ENCODE measurements around the gene SLC9A9. TPM values are rescaled to one million over a fixed set of nuclear protein-coding genes. Genes with fewer than 3 reads are reported as not detected.

SLC9A9 gene
- total and polyA plus RNA-seq, 9 of the 15 experiments (the other 6 are each of a cell fraction or from before 2014, with no cell fraction given), result 0.03 to 0.13 TPM; not detected in 7

GRCh38 chr3:143749926-143750325, 98.3 kb downstream of the SLC9A9 start:
- Histone ChIP-seq H3K36me3 (ENCODE audit: control insufficient read depth, insufficient read depth, low read length) (no peaks in the 10 kb centered on the region), H3K4me1 (replicated peaks in 1 of 2; ENCODE audit: control insufficient read depth in 2 of 2, insufficient read depth in 2 of 2, low read length in 2 of 2) (no peaks in the 10 kb centered on the region), H3K27ac (ENCODE audit: extremely low read depth, low read depth, low read length) (no peak overlapping the region), H3K27me3 (ENCODE audit: control insufficient read depth in 2 of 2, insufficient read depth in 2 of 2, low read length in 2 of 2) (peaks cover 2 to 24% of the 10 kb centered on the region in 2 experiments; a peak in 3 of 5 replicates), H2AFZ (ENCODE audit: low read depth, low read length) (no peak overlapping the region), H3K9me1 (ENCODE audit: control insufficient read depth, insufficient read depth, low read length) (no peaks in the 10 kb centered on the region), H4K20me1 (replicated peaks; ENCODE audit: control insufficient read depth, insufficient read depth, low read length) (no peaks in the 10 kb centered on the region), H3K4me2 (ENCODE audit: insufficient read depth, low read length) (no peak overlapping the region), H3K9me3 (replicated peaks; ENCODE audit: control insufficient read depth, insufficient read depth, low read depth, low read length) (no peaks in the 10 kb centered on the region), H3K79me2 (ENCODE audit: control insufficient read depth, insufficient read depth, low read length) (no peaks in the 10 kb centered on the region), H3K9ac (ENCODE audit: insufficient read depth in 1 of 2, low read depth in 2 of 2, low read length in 2 of 2) (no peak overlapping the region), H3K4me3 (no peak overlapping the region)
- TF ChIP-seq THRB (CRISPR knock-in tag; conservative IDR thresholded peaks at IDR 0.05) (no peak), TAF15 (IDR thresholded peaks at IDR 0.05; ENCODE audit: low read depth, low read length) (no peak), TARDBP (IDR thresholded peaks at IDR 0.05) (no peak), EP300 (IDR thresholded peaks at IDR 0.05; ENCODE audit: low read length) (no peak), CHD4 (IDR thresholded peaks at IDR 0.05; ENCODE audit: insufficient read depth, insufficient replicate concordance, low read depth, low read length, poor library complexity, severe bottlenecking) (no peak), ZC3H8 (IDR thresholded peaks at IDR 0.05) (no peak), RAD21 (CRISPR knock-in tag; conservative IDR thresholded peaks at IDR 0.05 in 1 of 2, IDR thresholded peaks at IDR 0.05 in 1 of 2) (no peak), EWSR1 (IDR thresholded peaks at IDR 0.05; ENCODE audit: borderline replicate concordance, low read depth, partially characterized antibody) (no peak), TCF7 (IDR thresholded peaks at IDR 0.05; ENCODE audit: borderline replicate concordance) (no peak), POU5F1 (IDR thresholded peaks at IDR 0.05; ENCODE audit: borderline replicate concordance, low read depth, low read length, partially characterized antibody) (no peak), BACH1 (tag; IDR thresholded peaks at IDR 0.05) (no peak), ZNF174 (CRISPR knock-in tag; IDR thresholded peaks at IDR 0.05) (no peak), DNMT1 (IDR thresholded peaks at IDR 0.05) (no peak), SOX6 (IDR thresholded peaks at IDR 0.05) (no peak), ZNF184 (CRISPR knock-in tag; IDR thresholded peaks at IDR 0.05) (no peak), CCNT2 (IDR thresholded peaks at IDR 0.05; ENCODE audit: borderline replicate concordance, extremely low read depth, insufficient read length, low read depth, low read length) (no peak), HNRNPLL (IDR thresholded peaks at IDR 0.05; ENCODE audit: low read depth, low read length, poor library complexity, severe bottlenecking) (no peak)
- ChIA-PET CTCF (ENCODE audit: low intra/inter-chr PET ratio) (no interaction called here), POLR2A (no interaction called here)
- no peak for ATAC-seq
- no peak for DNase-seq (ENCODE audit: extremely low read depth in 1 of 4, low spot score in 3 of 4)
- 2% methylated on average over 5 of the region's 5 CpGs for WGBS (ENCODE audit: insufficient coverage, low coverage, missing lambda C conversion rate)
- intact Hi-C loops (cut with micrococcal nuclease) (no loop called here), in situ Hi-C loops (cut with MboI) (no loop called here)
- BruUV-seq (replicated peaks), result no TSS peak
- FAIRE-seq, result no peak
